ENCODE data around the gene MACROD2.

Gene MACROD2

GRCh38 chr20:15900443-15900842, 1905.1 kb downstream of the MACROD2 start:
- no peaks in the 10 kb centered on the region for H3K9me3 ChIP-seq (ENCODE audit: control insufficient read depth, insufficient read depth, low read depth, low read length)
- no peaks in the 10 kb centered on the region for H3K4me1 ChIP-seq (ENCODE audit: control insufficient read depth, insufficient read depth, low read length)
- ChIA-PET CTCF (interaction anchor here (0.6 kb wide), 1 partner anchor 1711 kb away, joined by 4 read pairs; no protein-coding TSS in a partner anchor), POLR2A (no interaction called here)
- no peak overlapping the region for H3K4me3 ChIP-seq (ENCODE audit: low read depth, low read length)
- H3K36me3 ChIP-seq (ENCODE audit: control insufficient read depth in 2 of 2, insufficient read depth in 1 of 2, low read length in 2 of 2): no peaks in the 10 kb centered on the region
- no peak overlapping the region for H3K27ac ChIP-seq (ENCODE audit: extremely low read depth, low read depth, low read length)
- TF ChIP-seq ZNF580 (tag by site-specific recombination; IDR thresholded peaks at IDR 0.05): no peak
- no peak for TF ChIP-seq ZNF391 (tag by site-specific recombination; IDR thresholded peaks at IDR 0.05; ENCODE audit: borderline replicate concordance, low read depth)
- no peak for TF ChIP-seq ZNF155 (tag by site-specific recombination; IDR thresholded peaks at IDR 0.05)
- no peak for TF ChIP-seq KLF16 (tag by site-specific recombination; IDR thresholded peaks at IDR 0.05)
- TF ChIP-seq ZNF341 (tag by site-specific recombination; IDR thresholded peaks at IDR 0.05; ENCODE audit: low read depth): no peak
- TF ChIP-seq BCL11B (tag by site-specific recombination; IDR thresholded peaks at IDR 0.05; ENCODE audit: low read depth): no peak
- TF ChIP-seq ZNF157 (tag by site-specific recombination; IDR thresholded peaks at IDR 0.05): no peak
- TF ChIP-seq ZBTB44 (tag by site-specific recombination; IDR thresholded peaks at IDR 0.05): no peak
- TF ChIP-seq ZNF26 (tag by site-specific recombination; IDR thresholded peaks at IDR 0.05): no peak
- TF ChIP-seq HOXC10 (CRISPR knock-in tag; IDR thresholded peaks at IDR 0.05): no peak
- no peak for TF ChIP-seq ZBTB49 (tag by site-specific recombination; IDR thresholded peaks at IDR 0.05; ENCODE audit: low read depth)
- TF ChIP-seq ZNF510 (tag by site-specific recombination; IDR thresholded peaks at IDR 0.05; ENCODE audit: insufficient replicate concordance): no peak
- TF ChIP-seq ZSCAN4 (tag by site-specific recombination; IDR thresholded peaks at IDR 0.05): no peak
- no peak for TF ChIP-seq TCF7L2 (IDR thresholded peaks at IDR 0.05; ENCODE audit: borderline replicate concordance, low read depth, low read length)
- TF ChIP-seq FEZF1 (tag by site-specific recombination; IDR thresholded peaks at IDR 0.05): no peak
- TF ChIP-seq ZBTB17 (tag by site-specific recombination; IDR thresholded peaks at IDR 0.05): no peak
- TF ChIP-seq ZNF426 (tag by site-specific recombination; IDR thresholded peaks at IDR 0.05): no peak
- TF ChIP-seq ZNF677 (tag by site-specific recombination; IDR thresholded peaks at IDR 0.05): no peak
- TF ChIP-seq BCL6B (tag by site-specific recombination; IDR thresholded peaks at IDR 0.05): no peak
- TF ChIP-seq ZNF670 (tag by site-specific recombination; IDR thresholded peaks at IDR 0.05; ENCODE audit: low read depth): no peak
